Central memory CD4-positive, alpha-beta T cell (primary cell): ENCODE data around the gene SSBP1.
A peak's percentile ranks its signal among the peaks of the same experiment; 100 is the strongest.
"Not testable (repeated sequence)": the region's sequence is repeated elsewhere in the genome, so short reads cannot be mapped to it uniquely, and the experiment has no call there.

Source experiments
- DNase-seq: peaks from one replicate; pipeline ENCODE4 v3.0.0; 2022

Gene SSBP1

GRCh38 chr7:141709749-141710148 is 28.4 kb upstream of the SSBP1 start:
- no peak for DNase-seq

DNA sequence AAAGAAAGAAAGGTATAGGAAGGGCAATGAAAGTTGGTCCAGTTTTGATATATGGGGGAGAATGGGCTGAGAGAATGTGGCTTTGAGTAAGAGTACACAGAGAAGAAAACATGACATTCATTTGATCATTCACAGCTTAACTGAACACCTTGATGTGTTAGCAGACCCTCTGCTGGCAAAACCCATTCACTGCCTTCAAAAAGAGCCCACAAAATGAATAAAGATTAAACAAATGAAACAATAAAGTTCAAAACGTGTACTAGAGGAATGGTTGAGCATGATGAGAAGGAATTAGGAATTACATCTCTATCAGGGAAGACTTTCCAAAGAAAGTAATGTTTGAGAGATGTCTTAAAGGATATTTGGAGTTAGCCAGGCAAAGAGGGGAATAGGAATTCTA is 27.9 kb upstream of the SSBP1 start:
- no peak for DNase-seq

DNA sequence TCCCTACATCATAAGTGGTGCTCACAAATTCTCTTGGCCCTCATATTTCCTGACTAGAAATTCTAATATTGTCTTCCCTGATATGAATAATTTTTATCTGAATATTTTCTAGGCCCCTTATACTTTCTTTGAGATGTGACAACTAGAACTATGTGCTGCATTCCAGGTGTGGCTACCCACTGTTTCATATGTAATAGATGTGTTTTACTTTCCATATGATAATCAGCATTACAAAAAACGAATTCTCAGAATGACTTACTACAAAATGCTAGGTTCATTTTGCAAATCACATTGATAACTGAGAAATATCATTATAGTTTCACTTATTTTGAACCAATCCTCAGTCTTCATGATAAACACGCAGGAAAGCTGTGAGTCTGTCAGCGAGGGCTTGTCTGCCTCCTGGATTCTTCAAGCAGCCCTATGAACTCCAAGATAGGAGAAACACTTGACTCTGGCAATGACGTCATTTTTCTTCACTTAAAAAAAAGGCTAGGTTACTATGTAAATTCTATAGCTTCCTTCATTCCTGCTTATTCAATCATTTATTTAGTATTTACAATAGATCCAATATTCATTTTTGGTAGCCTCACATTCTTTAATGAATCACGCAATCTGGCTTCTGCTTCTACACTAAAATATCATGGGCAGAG is 25.4 kb upstream of the SSBP1 start:
- DNase-seq: no peak

GRCh38 chr7:141713890-141714289 is 24.3 kb upstream of the SSBP1 start:
- DNase-seq: no peak

DNA sequence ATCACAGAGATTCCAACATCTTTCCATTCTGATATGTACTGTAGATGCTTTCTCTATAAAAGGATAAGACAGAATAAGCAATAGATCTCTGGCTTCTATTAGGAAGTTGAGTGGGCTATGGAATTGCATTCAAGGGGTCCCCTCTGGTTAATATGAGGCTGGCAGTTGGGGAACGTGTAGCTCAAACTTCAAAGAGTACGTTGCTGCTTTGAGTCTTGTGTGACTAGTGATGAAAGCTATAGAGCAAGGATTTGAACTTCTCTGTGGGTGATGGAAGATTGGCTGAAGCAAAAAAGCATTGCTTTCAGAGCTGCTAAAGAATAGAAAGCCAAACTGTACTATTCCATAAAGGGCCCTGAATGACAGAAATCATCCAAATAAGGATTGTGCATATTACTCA is 23.6 kb upstream of the SSBP1 start:
- DNase-seq: no peak

DNA sequence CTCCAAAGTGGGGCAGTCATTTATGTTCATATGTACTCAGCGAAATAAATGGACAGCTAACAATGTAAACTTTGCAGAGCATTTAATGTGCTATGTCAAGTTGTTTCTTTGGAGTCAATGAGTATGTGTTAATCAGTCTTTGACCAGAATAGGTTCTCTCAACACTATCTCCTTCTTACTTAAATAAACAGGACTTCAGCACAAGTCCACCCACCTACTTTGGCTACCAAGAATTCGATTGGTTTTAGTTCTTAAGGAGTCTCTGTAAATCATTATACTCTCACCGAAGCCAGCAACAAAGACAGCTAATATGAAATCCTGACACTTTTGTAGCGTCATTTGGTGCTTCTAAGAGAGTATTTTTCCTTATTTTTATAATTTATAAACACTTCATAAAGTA is 23.1 kb upstream of the SSBP1 start:
- DNase-seq: no peak

- no peak for DNase-seq
Observed at GRCh38 chr7:141715794-141716689, 22.1 kb upstream of the SSBP1 start.

GRCh38 chr7:141717450-141717849 is 20.7 kb upstream of the SSBP1 start:
- DNase-seq: no peak

GRCh38 chr7:141722529-141722928 is 15.6 kb upstream of the SSBP1 start:
- no peak for DNase-seq

DNA sequence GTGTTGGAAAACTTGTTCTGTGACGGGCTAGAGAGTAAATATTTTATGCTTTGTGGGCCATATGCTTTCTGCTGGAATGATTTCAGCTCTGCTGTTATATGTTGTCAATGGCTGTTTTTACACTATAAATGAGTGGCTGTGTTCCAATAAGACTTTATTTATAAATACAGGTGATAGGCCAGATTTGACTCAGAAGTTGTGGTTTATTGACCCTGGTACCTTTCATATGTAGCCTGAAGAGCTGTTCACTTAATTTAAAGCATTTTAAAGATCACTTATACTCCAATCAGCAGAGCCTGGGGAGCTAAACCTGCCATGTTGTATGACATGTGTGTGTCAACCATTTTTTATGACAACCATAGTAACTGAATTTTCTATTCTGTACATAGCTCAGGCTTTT is 9.1 kb upstream of the SSBP1 start:
- DNase-seq: no peak

DNA sequence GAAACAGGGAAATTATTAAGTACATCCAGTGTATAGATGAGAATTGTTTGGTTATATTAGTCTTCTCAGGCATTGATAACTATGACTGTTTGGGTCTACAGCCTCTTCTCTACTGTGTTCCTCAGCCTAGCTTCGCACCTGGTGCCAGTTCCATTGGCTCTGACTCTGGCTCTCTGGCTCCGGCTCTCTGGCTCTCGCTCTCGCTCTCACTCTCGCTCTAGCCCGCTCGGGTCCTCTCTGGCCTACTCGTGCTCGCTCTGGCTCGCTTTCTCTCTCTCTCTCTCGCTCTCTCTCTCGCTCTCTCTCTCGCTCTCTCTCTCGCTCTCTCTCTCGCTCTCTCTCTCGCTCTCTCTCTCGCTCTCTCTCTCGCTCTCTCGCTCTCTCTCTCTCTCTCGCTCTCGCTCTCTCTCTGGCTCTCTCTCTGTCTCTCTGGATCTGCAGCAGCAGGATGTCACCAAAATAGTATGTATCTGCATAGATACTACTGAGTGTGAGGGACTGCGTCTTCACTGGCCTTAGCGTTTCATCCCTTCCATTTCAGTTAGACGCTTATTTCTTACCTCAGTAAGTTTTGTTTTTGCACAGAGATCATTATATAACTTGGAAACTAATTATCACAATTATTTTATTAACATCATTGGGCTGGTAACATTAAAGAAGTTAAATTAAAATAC is 6.5 kb upstream of the SSBP1 start:
- DNase-seq: no peak

- peak; percentile 28 for DNase-seq
Observed at GRCh38 chr7:141737118-141737835, 881 bp upstream of the SSBP1 start.

GRCh38 chr7:141738592-141739013 is 445 bp downstream of the SSBP1 start:
- no peak for DNase-seq

- no peak for DNase-seq
Observed at GRCh38 chr7:141739250-141739649, 1.1 kb downstream of the SSBP1 start.

- no peak for DNase-seq
Observed at GRCh38 chr7:141742229-141742628, 4.1 kb downstream of the SSBP1 start.

GRCh38 chr7:141744131-141744530 is 6.0 kb downstream of the SSBP1 start:
- no peak for DNase-seq

DNA sequence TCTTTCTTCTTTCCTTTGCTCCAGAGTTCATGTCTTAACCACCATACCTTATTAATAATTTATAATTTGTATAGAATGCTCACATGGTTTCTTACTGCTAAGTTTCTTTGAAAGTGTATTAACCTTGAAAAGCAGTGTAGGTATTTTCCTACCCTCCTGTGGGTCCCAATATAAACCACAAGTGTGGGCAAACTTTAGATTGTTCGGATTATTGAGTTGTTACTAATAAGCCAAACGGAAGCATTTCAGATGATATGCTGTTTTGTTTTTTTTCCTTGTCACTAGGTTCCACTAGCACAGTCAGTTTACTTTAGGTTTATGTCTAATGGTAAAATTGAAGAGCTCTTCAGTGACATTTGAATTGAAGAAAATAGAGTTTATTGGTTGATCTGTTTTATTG is 10.2 kb downstream of the SSBP1 start:
- no peak for DNase-seq

DNA sequence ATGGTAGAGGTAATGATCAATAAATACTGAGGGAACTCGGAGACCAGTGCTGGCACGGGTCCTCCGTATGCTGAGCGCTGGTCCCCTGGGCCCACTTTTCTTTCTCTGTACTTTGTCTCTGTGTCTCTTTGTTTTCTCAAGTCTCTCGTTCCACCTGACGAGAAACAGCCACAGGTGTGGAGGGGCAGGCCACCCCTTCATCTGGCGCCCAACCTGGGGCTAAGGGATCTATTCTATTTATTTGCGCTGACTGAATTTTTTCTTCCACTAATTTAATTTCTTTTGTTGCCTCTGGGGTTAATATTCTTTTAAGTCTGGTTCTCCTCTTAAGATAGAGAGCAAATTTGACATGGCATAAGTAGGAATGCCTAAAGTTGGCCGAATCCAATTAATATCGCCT is 13.7 kb downstream of the SSBP1 start:
- not testable (repeated sequence) for DNase-seq

GRCh38 chr7:141752634-141753033 is 14.5 kb downstream of the SSBP1 start:
- DNase-seq: no peak

GRCh38 chr7:141754939-141755338 is 16.8 kb downstream of the SSBP1 start:
- DNase-seq: no peak

GRCh38 chr7:141763797-141764196 is 25.6 kb downstream of the SSBP1 start, which contains the start of gene TAS2R3:
TAS2R3 (plus strand) TSS chr7:141764097; CDS start chr7:141764159, 62 bp downstream.
- DNase-seq: no peak

DNA sequence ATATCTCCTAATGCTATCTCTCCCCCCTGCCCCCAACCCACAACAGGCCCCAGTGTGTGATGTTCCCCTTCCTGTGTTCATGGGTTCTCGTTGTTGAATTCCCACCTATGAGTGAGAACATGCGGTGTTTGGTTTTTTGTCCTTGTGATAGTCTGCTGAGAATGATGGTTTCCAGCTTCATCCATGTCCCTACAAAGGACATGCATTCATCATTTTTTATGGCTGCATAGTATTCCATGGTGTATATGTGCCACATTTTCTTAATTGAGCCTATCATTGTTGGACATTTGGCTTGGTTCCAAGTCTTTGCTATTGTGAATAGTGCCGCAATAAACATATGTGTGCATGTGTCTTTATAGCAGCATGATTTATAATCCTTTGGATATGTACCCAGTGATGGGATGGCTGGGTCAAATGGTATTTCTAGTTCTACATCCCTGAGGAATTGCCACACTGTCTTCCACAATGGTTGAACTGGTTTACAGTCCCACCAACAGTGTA is 32.0 kb downstream of the SSBP1 start:
- DNase-seq: not testable (repeated sequence)

- no peak for DNase-seq
Observed at GRCh38 chr7:141776374-141776773, 38.2 kb downstream of the SSBP1 start, which contains the start of gene TAS2R4. TAS2R4 (plus strand) TSS chr7:141776674; CDS start chr7:141778489, 1,815 bp downstream.
